ENCODE results near the gene SLC6A1.
A peak's percentile ranks its signal among the peaks of the same experiment; 100 is the strongest.
"Not testable (repeated sequence)": the region's sequence is repeated elsewhere in the genome, so short reads cannot be mapped to it uniquely, and the experiment has no call there.

Gene SLC6A1

GRCh38 chr3:11060500-11061251 is 68.1 kb downstream of the SLC6A1 start:
- DNase-seq (ENCODE audit: low spot score), result peak; percentile 89

DNA sequence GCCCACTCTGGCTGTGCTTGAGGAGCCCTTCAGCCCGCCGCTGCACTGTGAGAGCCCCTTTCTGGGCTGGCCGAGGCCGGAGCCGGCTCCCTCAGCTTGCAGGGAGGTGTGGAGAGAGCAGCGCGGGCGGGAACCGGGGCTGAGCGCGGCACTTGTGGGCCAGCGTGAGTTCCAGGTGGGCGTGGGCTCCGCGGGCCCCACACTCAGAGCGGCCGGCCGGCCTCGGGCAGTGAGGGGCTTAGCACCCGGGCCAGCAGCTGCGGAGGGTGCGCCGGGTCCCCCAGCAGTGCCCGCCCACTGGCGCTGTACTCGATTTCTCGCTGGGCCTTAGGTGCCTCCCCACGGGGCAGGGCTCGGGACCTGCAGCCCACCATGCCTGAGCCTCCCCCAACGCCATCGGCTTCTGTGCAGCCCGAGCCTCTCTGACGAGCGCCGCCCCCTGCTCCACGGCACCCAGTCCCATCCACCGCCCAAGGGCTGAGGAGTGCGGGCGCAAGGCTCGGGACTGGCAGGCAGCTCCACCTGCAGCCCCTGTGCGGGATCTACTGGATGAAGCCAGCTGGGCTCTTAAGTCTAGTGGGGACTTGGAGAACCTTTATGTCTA is 68.8 kb downstream of the SLC6A1 start:
- peak; percentile 70 for DNase-seq (ENCODE audit: low spot score)

DNA sequence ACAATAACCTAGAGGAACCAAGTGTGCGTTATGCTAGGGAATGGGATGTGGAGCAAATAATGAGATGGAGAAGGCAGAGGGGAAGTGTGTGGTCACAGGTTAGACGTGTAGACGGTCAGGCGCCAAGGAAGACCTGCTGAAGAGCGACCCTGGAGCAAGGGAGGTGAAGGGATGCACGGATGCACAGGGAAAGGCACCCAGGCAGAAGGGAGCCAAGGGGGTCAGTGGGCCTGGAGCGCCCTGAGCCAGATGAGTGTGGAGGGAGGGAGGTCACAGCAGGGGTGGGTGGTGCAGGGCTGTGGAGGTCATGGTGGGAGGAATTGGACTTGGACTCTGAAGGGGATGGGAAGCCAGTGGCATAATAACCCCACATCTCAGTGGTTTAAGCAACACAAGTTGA is 70.2 kb downstream of the SLC6A1 start:
- no peak for DNase-seq (ENCODE audit: low spot score)

GRCh38 chr3:11071096-11071755 is 78.7 kb downstream of the SLC6A1 start:
- DNase-seq (ENCODE audit: low spot score), result no peak

DNA sequence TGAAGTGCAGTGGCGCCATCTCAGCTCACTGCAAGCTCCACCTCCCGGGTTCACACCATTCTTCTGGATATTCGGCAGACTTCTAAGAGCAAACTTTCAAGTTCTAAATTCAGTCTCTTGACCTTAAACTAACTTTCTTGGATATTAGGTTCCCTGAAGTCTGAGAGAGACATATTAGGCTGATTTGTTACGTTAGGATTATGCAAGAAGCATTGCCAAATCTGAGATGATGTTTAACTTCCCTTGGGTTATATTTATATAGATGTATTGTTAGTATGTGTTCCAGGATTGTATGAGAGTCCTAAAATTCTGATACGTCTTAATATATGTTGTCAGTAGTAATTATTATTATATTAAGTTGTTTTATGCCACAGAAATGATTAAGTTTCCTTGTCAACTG is 80.1 kb downstream of the SLC6A1 start:
- DNase-seq (ENCODE audit: low spot score), result no peak

GRCh38 chr3:11074011-11074410 is 81.5 kb downstream of the SLC6A1 start:
- no peak for DNase-seq (ENCODE audit: low spot score)

DNA sequence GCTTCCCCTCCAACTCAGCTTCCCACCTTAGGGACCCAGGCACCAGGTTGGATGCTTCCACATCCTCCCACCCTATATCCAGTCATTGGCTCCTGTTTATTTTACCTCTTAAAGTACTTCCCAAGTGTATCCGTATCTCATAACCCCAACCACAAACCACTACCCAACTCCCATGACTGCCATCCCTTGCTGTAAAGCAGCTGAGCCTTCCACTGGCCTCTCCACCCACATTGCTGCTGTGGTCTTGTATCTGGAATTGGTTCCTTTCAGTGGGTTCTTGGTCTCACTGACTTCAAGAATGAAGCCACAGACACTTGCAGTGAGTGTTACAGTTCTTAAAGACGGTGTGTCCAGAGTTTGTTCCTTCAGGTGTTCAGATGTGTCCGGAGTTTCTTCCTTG is 81.9 kb downstream of the SLC6A1 start:
- no peak for DNase-seq (ENCODE audit: low spot score)

- not testable (repeated sequence) for DNase-seq (ENCODE audit: low spot score)
Measured at GRCh38 chr3:11075122-11075521, 82.6 kb downstream of the SLC6A1 start.

GRCh38 chr3:11076711-11077110 is 84.2 kb downstream of the SLC6A1 start:
- DNase-seq (ENCODE audit: low spot score), result no peak

GRCh38 chr3:11077466-11077865 is 84.9 kb downstream of the SLC6A1 start:
- no peak for DNase-seq (ENCODE audit: low spot score)

GRCh38 chr3:11078826-11079515 is 86.4 kb downstream of the SLC6A1 start:
- DNase-seq (ENCODE audit: low spot score), result no peak

DNA sequence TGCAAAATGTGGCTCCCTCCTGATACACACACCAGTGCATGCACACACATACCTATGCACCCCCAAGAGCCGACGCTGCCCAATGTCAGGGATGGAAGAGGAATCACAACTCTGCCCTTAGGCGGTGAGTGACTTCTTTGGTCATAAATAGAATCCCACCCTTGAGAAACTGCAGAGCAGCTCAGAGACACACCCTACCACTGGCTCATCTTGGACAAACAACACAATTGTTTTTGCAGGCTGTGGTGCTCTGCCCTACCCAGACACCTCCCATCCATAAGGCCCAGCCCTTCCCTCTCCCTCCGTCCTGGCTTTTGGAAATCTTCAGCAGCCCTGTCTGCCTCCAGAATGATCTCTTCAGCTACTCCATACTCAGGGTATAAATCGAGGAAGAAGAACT is 87.9 kb downstream of the SLC6A1 start:
- DNase-seq (ENCODE audit: low spot score), result no peak

GRCh38 chr3:11084098-11084497 is 91.5 kb downstream of the SLC6A1 start:
- DNase-seq (ENCODE audit: low spot score), result no peak

GRCh38 chr3:11084677-11085076 is 92.1 kb downstream of the SLC6A1 start:
- no peak for DNase-seq (ENCODE audit: low spot score)

DNA sequence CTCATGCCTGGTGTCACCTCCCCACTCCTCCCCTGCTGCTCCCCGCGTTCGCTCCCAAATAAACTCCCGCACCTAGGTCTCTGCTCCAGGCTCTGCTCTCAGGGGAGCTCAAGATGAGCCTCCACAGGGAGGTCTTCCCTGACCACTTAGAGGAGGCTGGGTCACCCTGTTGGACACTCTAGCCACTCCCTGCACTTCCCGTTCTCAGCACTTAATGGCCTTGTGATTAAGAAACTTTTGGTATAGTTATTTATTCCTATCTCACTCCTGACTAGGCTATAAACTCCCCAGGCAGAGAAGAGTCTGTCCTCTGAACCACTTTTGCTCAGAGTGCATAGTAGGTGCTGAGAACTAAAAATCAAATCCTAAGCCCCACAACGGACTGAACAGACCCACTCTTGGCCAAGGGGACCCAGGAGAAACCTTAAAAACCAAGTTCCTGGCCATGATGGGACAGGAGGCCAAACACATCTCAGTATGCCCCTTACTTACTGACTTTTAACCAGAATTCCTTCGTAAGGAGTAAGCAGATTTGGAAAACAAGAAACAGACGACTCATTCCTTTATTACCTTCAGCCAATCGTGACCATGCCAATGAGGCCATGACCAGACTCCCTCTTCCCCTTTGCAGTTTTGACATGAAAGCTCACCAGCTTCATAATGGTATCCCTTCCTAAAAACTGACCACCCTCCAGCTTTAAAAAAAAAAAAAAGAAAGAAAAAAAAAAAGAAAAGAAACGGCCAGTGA is 92.7 kb downstream of the SLC6A1 start:
- no peak for DNase-seq (ENCODE audit: low spot score)

DNA sequence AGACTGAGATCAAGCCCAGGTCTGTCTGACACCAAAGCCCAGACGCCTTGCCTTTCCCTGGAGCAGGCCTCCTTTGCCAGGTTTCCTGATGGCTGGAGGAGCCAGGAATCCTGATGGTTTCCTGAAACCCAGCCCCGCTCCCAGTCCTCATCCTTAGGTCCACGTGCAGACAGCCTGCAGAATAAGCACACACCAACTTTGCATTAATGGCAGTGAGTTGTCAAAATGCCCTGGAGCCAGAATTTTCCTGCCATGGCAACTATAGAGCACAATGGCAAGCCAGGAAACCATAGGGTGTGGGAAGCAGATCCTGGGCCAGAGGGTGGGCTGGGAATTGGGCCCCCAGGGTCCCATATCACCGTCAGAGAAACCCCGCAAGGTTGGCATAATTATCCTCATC is 94.3 kb downstream of the SLC6A1 start:
- no peak for DNase-seq (ENCODE audit: low spot score)

GRCh38 chr3:11088066-11088465 is 95.5 kb downstream of the SLC6A1 start:
- no peak for DNase-seq (ENCODE audit: low spot score)

- DNase-seq (ENCODE audit: low spot score), result no peak
Measured at GRCh38 chr3:11088831-11089230, 96.3 kb downstream of the SLC6A1 start.

All from ecto neural progenitor cell (in vitro differentiated cells).